ENCODE measurements around the gene MYBPHL. TPM values are rescaled to one million over a fixed set of nuclear protein-coding genes. Genes with fewer than 3 reads are reported as not detected.

The MYBPHL gene
- total and polyA plus RNA-seq, 2 of the 13 experiments (the other 11 are each of a cell fraction or from before 2014, with no cell fraction given) = 3.7 to 3.8 TPM

- no peak for TF ChIP-seq HBP1 (CRISPR knock-in tag; IDR thresholded peaks at IDR 0.05; ENCODE audit: low read depth)
- TF ChIP-seq MIER2 (CRISPR knock-in tag; IDR thresholded peaks at IDR 0.05) = no peak
- no peak for TF ChIP-seq TRIM22 (IDR thresholded peaks at IDR 0.05)
- TF ChIP-seq ZSCAN22 (CRISPR knock-in tag; IDR thresholded peaks at IDR 0.05) = no peak
- no peak for TF ChIP-seq SETDB1 (CRISPR knock-in tag; IDR thresholded peaks at IDR 0.05; ENCODE audit: borderline replicate concordance)
- no peak for TF ChIP-seq ZNF878 (CRISPR knock-in tag; IDR thresholded peaks at IDR 0.05)
- TF ChIP-seq NR2F6 (IDR thresholded peaks at IDR 0.05) = no peak
- TF ChIP-seq NR2F6 (CRISPR knock-in tag; IDR thresholded peaks at IDR 0.05) = no peak
- TF ChIP-seq ZNF816 (CRISPR knock-in tag; IDR thresholded peaks at IDR 0.05; ENCODE audit: borderline replicate concordance) = no peak
- no peak for TF ChIP-seq ZBTB1 (CRISPR knock-in tag; IDR thresholded peaks at IDR 0.05; ENCODE audit: borderline replicate concordance)
- TF ChIP-seq RBFOX2 (IDR thresholded peaks at IDR 0.05; ENCODE audit: low read depth, low read length) = no peak
- TF ChIP-seq ZNF564 (CRISPR knock-in tag; IDR thresholded peaks at IDR 0.05) = no peak
- TF ChIP-seq ZNF512 (CRISPR knock-in tag; IDR thresholded peaks at IDR 0.05) = no peak
- no peak for TF ChIP-seq DNMT1 (CRISPR knock-in tag; IDR thresholded peaks at IDR 0.05)
- no peak for TF ChIP-seq ZNF207 (IDR thresholded peaks at IDR 0.05; ENCODE audit: borderline replicate concordance)
- TF ChIP-seq CCDC6 (CRISPR knock-in tag; IDR thresholded peaks at IDR 0.05) = no peak
- no peak for TF ChIP-seq ZKSCAN5 (CRISPR knock-in tag; IDR thresholded peaks at IDR 0.05)
- TF ChIP-seq ZNF605 (CRISPR knock-in tag; IDR thresholded peaks at IDR 0.05) = no peak
- TF ChIP-seq SNRNP70 (IDR thresholded peaks at IDR 0.05; ENCODE audit: low read depth, low read length) = no peak
- TF ChIP-seq AHR (CRISPR knock-in tag; IDR thresholded peaks at IDR 0.05) = no peak
- TF ChIP-seq ZFAT (CRISPR knock-in tag; conservative IDR thresholded peaks at IDR 0.05) = no peak
- no peak for TF ChIP-seq ZNF326 (CRISPR knock-in tag; IDR thresholded peaks at IDR 0.05; ENCODE audit: borderline replicate concordance)
- TF ChIP-seq CTCF (CRISPR knock-in tag; IDR thresholded peaks at IDR 0.05) = 0 out of 2 replicates have a peak, but pooled peaks have one; percentile 10
- no peak for TF ChIP-seq ATF2 (CRISPR knock-in tag; IDR thresholded peaks at IDR 0.05)
These were observed at the start of gene MYBPHL (continued) for GRCh38 chr1:109306832-109307273.
